Stimulated activated CD4-positive, alpha-beta T cell treated with anti-CD3 and anti-CD28 coated beads, Interleukin-15, amount 100 ng/mL, for 1 hour (primary cell): ENCODE results near the gene ATP5MK.
"Not testable (repeated sequence)": the region's sequence is repeated elsewhere in the genome, so short reads cannot be mapped to it uniquely, and the experiment has no call there.

Experiments used
- DNase-seq, 2 donors: peaks; one replicate each; pipeline ENCODE4 v3.0.0-alpha.2; 2020; ENCODE audit warnings: low read depth in 1 of 2, low spot score in 1 of 2

Gene ATP5MK

DNA sequence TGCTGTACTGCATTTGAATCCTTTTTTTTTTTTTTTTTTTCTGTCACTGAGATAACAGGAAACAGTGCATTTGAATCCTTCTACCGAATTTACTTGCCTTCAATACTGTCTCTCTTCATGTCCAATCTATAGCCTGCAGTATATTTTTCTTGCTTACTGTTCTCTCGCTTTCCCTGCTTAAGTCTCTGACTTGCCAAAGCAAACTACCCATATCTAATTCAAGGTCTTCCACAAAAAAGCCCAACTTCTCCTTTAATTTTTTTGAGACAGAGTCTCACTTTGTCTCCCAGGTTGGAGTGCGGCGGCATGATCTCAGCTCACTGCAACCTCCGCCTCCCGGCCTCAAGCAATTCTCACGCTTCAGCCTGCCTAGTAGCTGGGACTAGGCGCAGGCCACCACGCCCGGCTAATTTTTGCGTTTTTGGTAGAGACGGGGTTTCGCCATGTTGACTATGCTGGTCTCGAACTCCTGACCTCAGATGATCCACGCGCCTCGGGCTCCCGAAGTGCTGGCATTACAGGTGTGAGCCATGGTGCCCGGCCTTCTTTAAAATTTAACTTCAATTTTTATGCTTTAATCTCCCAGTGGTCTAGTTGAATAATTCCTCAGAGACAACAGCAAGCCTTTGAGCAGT is 1.0 kb upstream of the ATP5MK start:
- DNase-seq = no peak

DNA sequence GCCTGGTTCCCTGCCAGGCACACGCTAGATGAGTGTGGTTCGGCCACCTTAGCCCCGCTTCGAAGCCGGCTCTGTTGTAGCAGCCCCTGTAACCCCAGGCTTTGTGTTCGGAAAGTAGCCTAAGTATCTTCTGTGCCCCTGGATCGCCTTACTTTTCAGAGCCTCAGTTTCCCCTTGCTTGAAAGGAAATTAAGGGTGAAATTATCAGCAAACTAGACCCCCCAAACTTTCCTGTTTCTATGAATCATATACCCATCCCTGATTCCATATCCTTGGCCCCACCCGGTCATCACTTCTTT is 463 bp upstream of the ATP5MK start:
- no peak for DNase-seq

DNA sequence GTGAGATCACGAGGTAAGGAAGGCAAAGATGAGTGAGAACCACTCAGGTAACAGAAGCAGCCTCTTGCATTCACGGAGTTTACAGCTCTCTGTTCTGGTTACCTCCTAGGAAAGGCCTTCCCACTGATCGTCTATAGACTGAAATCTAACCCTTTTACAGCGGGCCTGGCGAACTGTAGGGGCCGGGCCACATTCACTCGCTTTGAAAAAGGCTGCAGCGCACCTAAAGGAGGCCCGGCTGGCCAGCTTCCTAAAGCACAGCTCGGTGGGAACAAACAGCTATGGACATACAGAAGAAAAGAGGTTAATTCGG is 565 bp downstream of the ATP5MK start:
- DNase-seq = no peak

DNA sequence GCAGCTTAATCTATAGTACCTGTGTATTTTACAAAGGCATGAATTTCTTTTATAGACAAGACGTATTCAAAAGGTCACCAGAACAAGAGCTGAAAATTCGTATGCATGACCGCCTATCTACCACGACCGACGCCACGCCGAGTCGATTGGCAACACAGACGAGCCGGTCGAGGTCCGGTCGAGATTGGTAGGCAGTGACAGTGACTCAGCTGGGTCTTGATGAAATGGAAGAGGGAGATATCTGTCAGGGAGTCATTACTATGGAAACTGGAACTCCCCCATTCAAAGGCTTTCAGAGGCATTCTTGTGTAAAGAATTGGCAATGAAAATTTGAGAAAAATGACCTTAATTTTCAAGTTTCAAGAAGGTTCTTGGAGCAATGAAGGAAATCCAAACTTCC is 2.1 kb downstream of the ATP5MK start:
- DNase-seq = no peak

DNA sequence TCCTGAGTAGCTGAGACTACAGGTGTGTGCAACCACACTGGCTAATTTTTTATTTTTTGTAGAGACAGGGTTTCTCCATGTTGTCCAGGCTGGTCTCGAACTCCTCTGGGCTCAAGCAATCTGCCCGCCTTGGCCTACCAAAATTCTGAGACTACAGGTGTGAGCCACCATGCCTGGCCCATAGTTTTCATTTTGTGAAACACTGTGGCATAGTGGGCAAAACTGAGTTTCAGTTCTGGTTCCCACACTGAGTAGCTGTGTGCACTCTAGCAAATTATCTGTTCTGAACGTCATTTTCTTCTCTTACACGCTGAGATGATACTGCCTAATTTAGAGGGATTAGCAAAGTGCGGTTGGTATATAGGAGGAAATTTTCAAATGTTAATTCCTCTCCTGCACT is 13.5 kb downstream of the ATP5MK start:
- DNase-seq = no peak

DNA sequence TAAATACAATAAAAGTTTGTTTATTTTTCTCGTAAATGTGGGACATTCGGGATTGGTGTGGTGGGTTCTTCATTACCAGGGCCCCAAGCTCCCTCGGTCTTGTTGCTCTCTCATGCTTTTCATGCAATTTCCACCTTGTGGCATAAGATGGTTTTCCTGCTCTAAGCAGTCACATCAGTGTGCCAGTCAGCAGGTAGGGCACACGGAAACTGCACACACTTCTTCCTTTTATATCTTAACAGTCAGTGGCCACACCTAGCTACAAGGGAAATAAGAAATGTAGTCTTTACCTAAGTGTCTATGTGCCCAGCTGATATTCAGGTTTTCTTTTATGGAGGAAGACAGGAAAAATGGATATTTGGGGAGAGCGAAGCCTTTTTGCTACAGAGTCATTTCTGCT is 22.0 kb downstream of the ATP5MK start:
- no peak for DNase-seq

DNA sequence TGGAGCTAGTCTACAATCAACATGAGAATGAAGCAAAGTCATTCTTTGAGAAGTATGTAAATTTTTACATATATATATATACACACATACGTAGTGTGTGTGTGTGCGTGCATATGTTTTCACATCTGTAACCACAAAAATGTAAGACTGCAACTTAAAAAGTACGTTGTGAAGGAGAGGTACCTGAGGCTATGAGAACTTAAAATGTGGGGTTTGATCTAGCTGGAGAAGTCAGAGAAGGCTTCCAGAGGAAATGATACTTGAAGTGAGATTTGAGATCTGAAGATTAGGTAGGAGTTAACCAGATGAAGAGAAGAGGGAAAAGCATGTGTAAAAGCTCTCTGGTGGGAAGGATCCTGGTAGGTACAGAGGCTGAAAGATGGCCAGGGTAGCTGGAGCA is 22.7 kb downstream of the ATP5MK start:
- no peak for DNase-seq

DNA sequence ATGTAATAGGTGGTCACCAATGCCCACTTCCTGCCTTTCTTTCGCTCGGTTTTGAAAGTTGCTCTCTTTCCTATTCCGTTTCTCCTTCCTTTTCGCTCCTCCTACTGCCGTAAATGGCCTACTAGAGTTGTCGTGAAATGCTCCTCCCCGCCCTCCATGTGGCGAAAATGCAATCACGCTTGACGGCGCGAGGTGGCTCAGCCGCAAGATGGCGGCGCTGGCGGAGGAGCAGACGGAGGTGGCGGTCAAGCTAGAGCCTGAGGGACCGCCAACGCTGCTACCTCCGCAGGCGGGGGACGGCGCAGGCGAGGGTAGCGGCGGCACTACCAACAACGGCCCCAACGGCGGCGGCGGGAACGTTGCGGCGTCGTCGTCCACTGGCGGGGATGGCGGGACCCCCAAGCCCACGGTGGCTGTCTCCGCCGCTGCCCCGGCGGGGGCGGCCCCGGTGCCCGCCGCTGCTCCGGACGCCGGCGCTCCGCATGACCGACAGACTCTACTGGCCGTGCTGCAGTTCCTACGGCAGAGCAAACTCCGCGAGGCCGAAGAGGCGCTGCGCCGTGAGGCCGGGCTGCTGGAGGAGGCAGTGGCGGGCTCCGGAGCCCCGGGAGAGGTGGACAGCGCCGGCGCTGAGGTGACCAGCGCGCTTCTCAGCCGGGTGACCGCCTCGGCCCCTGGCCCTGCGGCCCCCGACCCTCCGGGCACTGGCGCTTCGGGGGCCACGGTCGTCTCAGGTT is 28.3 kb downstream of the ATP5MK start, which contains the start of gene TAF5:
Gene TAF5 (plus strand): TSS at position 195 of the 737 bp plus-strand sequence. CDS start 14 bp downstream, at position 209.
- DNase-seq = peak; percentile 69 to 72

DNA sequence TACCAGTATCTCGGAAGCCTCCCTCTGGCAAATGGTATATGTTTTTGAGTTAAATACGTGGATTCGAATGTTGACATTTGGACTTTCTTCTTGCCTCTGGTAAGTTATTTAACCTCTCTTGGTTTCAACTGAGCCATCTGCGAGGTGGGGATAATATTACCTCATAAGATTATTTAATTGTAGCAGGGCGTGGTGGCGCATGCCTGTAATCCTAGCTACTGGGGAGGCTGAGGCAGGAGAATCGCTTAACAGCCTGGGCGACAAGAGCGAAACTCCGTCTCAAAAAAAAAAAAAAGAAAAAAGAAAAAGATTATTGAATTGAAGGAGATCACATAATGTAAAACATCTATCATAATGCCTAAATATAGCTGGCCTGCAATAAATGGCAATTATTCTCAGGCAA is 28.9 kb downstream of the ATP5MK start:
- DNase-seq = no peak

DNA sequence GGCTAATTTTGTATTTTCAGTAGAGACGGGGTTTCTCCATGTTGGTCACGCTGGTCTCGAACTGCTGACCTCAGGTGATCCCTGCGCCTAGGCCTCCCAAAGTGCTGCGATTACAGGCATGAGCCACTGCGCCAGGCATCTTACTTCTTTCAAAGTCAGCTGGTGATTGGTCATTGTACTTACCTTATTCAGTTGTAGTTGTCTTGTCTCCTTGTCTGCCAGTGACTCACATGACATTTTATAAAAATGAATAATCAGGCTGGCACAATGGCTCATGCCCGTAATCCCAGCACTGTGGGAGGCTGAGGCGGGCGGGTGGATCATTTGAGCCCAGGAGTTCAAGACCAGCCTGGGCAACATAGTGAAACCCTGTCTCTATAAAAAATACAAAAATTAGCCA is 35.5 kb downstream of the ATP5MK start:
- DNase-seq = not testable (repeated sequence)

DNA sequence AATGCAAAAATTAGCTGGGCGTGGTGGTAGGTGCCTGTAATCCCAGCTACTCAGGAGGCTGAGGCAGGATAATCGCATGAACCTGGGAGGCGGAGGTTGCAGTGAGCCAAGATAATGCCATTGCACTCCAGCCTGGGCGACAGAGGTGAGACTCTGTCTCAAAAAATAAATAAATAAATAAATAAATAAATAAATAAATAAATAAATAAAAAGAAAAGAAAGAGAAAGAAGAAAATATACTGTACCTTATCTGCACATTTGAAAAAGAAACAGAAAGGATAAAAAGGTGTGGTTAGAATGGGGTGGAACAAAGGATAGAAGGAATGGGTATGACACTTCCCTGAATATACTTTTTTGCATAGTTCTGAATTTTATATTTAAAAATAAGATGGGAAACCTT is 36.8 kb downstream of the ATP5MK start:
- not testable (repeated sequence) for DNase-seq

DNA sequence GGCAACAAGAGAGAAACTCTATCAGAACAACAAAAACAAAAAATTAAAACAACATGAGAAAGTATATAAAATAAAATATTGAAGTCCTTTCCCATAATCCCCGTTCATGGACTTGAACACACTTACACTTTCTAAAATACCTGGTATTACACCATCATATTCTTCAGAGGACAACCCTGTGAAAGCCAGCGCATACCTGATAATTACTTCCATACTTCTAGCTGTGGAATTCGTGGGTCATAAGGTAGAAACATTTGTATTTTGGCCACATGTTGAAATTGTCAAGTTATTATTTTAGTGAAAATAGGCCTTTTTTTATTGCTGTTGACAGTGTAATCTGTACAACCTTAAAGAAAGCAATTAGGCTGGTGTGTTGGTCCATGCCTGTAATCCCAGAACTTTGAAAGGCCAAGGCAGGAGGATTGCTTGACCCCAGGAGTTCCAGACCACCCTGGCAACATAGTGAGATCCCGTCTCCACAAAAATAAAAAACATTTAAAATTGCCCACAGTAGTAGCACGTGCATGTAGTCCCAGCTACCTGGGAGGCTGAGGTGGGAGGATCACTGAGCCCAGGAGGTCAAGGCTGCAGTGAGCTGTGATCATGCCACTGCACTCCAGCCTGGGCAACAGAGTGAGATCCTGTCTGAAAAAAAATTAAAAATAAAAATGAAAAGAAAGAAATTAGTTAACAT is 40.2 kb downstream of the ATP5MK start:
- DNase-seq = no peak

DNA sequence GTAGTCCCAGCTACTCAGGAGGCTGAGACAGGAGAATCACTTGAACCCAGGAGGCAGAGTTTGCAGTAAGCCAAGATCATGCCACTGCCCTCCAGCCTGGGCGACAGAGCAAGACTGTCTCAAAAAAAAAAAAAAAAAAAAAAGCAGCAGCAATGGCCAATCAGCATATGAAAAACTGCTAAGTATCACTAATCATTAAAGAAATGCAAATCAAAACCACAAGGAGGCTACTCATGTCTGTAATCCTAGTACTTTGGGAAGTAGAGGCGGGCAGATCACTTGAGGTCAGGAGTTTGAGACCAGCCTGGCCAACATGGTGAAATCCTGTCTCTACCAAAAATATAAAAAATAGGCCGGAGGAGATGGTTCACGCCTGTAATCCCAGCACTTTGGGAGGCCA is 41.7 kb downstream of the ATP5MK start:
- DNase-seq = not testable (repeated sequence)

DNA sequence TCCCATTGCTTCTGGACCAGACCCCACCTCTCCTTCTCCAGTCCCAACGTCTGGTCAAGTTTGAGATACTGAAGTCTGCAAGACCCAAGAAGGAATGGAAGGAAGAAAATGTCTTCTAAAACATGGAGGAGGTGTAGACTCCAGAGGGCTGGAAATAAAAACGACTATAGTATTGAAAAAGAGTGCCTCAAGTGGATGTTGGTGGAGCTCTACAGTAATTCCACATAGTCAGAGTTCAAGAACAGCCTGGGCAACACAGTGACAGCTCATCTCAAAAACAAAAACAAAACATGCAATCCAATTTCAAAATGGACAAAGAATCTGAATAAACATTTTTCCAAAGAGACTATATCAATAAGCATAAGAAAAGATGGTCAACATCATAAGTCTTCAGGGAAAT is 43.0 kb downstream of the ATP5MK start:
- no peak for DNase-seq

DNA sequence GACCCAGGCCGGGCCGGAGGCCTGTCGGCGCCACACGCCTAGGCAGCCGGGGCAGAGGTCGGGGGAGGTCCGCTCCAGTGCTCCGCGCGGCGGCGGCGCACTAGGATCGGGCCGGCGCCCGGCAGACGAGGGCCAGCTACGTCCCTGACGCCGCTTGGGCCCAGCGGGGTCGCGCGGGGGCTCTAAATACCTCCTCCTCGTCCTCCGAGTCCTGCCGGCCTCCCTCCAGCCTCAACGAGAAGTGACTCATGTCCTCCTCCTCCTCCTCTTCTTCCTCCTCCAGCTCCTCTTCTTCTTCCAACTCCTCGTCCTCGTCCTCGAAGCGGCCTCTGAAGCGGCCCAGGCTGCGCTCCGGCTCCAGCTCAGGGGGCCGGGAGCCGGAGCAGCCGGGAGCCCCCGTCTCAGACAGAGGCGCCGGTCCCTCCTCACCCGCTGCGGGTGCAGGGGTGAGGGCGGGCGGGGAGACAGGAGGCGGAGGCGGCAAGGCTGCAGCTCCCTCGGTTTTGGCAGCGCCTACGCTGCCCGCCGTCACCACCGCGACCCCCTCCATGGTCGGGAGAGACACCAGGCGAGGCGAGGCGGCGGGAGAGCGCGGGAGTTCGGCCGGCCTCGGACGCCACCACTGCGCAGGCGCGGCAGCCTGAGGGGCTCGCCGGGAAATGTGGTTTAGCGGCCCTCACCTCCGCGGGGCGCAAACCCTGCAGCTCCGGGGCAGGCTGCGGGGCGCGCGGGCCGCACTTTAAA is 45.6 kb downstream of the ATP5MK start, which contains the start of gene PCGF6:
Gene PCGF6 (minus strand): TSS at position 624 of the 744 bp plus-strand sequence. CDS start 74 bp downstream, at position 550.
- DNase-seq = peak; percentile 44 to 65

DNA sequence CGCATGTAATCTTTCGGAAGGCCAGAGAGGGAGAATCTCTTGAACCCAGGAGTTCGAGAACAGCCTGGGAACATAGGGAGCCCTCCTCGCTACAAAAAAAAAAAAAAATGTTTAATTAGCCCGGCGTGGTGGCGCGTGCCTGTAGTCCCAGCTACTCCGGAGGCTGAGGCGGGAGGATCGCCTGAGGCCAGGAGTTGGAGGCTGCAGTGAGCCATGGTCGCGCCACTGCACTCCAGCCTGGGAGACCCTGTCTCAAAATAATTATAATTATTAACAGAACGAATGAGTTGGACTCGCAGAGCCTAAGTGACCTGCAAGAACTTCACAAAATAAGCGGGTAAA is 46.1 kb downstream of the ATP5MK start:
- DNase-seq = no peak
